Stimulated activated CD8-positive, alpha-beta memory T cell treated with anti-CD3 and anti-CD28 coated beads, Interleukin-7, amount 100 ng/mL, for 1 hour (primary cell): ENCODE data around the gene ZNF768.
"Not testable (repeated sequence)": the region's sequence is repeated elsewhere in the genome, so short reads cannot be mapped to it uniquely, and the experiment has no call there.

Experiments
- DNase-seq, 2 donors: peaks; one replicate each; pipeline ENCODE4 v3.0.0-alpha.2; 2020; ENCODE audit warnings: low read depth in 2 of 2

ZNF768 gene

DNA sequence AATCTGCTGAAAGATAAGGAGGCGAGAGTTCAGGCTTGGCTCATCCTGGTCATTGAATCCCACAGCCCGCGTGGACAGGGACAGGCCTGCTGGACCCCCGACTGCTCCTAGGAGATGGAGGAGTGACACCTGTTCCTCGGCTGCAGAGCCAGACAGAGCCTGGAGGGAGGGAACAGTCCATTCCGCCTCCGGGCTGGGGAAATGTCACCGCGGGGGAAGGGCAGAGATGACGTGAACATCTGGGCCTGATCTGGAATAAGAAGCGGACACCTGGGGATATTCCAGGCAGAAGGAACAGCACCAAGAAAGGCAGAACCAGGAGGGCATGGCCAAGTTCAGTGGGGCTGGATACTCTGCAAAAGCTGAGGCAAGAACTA is 6.8 kb upstream of the ZNF768 start:
- no peak for DNase-seq

DNA sequence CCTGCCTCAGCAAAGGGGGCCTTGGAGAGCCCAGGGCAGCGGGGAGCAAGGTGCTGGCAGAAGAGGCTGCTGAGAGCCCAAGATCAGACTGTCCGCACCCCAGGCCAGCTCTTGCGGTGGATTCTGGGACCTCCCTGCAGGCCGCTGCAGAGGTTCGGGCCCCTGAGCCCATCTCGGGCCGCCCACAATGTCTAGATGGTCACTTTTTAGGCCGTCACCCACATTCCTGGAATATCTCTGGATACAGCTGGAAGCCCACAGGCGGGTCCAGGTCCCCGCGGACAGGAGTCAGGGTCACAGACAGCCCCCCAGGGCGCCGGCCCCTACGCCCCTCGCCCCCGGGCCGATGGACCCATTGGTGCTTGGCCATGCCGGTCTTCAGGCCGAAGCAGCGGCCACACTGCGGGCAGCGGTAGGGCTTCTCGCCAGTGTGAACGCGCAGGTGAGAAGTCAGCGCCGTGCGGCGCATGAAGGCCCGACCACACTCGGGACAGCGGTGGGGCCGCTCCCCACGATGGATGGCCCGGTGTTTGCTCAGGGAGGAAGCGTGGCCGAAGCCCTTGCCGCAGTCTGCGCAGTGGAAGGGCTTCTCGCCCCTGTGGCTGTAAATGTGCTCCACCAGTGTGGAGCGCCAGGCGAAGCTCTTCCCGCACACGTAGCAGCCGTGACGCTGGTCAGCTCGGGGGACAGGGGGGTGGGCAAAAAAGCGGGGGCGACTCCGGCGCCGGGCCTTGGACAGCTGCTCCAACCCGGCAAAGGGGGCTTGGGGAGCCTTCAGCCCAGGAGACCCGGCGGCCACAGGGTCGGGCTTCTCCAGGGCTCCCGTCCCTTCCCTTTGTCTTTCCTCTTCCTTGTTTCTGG is 6.1 kb upstream of the ZNF768 start:
- DNase-seq, result no peak

DNA sequence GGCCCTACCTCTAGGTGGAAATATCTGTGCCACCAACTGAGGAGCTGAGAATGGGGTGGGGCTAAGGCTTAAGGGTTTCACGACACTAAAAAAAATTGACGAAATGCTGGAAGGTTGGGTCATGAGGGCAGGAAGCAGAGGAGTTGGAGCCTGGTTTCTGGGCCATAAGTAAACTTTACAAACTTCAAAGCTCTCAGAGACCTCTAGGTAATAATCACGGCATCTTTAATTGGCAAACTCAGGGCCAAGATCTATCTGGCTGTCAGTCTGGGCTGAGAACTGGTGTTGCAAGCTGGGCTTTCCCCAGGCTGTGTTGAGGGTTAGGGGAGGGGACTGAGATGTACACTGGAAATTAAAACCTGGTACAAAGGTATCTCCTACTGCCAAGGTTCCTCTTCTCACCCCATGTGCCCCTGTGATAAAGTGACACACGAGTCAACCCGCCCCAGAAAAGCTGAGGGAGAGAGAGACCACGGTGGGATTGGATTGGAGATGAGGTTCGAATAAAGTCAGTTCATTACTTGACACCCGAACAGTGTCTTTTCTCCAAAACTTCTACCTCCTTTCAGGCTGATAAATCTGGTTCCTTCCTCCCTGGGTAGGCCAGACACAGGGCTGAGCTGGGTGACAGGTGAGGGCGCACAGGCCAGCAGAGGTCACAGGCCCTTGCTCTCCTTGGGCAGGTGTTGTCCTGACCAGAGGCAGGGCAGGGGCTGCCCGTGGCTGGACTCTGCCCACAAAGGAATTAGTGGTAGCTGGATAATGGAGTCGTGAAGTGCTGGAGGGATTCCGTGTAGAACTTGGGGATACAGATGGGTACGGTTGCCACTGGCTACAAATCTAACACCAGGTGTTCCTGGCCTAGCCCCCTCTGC is 4.0 kb upstream of the ZNF768 start:
- no peak for DNase-seq

DNA sequence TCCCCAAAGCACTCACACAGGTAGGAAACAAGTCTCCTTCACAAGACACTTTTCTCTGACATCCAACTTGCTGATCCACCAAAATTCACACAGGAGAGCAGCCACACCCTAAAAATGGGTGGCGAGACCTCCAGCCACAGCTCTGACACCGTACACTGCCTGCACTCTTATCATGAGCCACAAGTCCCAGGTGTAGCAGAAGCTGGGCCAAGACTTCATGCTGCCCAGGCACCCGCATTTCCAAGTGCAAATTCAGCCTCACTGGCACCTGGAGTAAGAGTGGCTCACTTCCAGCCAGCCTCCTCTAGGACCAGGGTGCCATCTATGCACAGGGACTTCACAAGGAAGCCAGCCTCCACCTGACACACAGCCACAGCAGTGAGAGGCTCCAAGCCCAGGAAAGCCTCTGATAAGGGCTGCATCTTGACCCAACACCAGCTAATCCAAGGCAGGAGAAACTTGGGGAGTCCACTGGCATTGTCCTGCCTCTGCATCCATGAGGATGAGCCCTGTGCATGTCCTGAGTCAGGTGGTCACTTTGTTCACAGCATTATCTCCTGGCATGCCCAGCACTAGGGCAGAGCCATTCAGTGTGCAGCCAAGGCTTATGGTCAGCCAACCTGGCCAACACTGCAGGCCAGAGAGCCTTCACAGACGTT is 2.6 kb upstream of the ZNF768 start:
- no peak for DNase-seq

GRCh38 chr16:30527635-30528178 is 1.3 kb upstream of the ZNF768 start:
- DNase-seq, result no peak

DNA sequence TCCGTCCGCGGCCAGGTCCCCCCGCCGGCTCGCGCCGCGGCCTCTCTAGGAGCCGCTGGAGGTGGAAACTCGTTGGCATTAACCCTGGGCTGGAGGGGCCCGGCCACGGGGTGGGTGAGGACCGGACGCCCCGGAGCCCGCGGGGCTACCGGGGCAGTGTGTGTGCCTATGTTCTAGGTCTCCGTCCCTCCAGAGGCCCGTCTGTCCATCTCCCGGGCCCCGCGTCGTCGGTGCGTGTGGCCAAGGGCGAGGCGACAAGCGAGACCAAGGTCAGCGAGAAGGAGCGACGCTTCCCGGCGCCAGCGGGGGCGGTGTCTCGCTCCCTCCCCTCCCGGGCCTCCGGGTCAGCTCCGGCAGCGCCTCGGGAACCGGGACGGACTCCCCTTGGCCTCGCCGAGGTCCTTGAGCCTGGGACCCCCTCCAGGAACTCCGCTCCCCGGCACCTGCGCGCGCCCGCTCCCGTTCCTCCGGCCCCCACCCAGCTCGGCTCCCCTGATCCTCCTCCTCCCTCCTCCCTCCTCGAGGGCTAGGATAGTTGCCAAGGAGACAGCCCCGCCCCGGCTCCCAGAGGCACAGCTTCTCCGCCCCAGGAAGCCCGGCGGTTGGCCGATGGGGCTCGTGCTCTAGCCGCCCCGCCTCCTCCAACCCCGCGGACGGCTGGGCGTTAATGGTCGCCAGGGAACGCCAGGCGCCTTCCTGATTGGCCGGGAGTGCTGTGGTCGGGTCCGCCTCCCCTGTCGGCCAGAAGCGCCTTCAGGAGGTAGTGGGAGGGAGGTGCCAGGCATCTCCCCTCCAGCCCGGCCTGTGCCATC is 663 bp upstream of the ZNF768 start:
- DNase-seq, result peak; percentile 75 to 79

DNA sequence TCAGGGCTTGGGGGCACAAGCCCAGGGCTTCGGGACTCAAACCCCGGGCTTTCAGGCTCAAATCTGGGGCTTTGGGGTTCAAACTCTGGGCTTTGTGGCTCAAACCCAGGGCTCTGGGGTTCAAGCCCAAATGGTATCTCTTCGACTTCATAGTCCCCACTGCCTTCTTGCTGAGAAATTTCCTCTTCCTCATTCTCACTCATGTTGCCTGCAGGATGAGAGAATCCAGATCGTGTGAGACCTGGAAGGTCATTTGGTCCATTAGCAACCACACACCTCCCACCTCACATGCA is 576 bp downstream of the ZNF768 start:
- no peak for DNase-seq

DNA sequence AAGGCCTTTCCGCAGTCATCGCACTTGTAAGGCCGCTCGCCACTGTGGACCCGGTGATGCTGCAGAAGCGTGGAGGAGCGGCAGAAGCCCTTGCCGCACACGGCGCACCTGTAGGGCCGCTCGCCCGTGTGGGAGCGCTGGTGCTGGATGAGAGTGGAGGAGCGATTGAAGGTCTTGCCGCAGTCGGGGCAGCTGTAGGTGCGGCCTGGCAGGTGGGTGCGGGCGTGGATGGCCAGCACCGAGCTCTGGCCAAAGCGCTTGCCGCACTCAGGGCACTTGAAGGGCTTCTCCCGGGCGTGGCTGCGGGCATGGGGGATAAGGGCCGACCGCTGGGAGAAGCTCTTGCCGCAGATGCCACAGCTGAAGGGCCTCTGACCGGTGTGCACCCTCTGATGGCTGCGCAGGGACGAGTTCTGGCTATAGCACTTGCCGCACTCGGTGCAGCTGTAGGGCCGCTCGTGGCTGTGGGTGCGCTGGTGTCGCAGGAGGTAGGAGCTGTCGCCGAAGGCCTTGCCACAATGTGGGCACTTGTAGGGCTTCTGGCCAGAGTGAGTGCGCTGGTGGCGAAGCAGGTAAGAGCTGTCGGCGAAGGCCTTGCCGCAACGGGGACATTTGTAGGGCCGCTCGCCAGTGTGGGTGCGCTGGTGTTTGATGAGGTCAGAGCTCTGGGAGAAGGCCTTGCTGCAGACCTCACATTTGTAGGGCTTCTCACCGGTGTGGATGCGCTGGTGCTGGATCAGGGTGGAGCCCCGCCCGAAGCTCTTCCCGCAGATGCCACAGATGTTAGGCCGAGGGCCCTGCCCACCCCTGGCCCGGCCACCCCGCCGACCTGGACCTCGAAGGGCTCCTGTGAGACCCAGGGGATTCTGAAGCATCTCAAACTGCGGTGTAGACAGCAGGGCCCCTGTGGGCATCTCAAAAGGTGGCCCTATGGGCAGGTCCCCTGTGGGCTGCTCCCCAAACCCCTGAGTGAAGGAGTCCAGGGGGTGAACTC is 1.5 kb downstream of the ZNF768 start:
- no peak for DNase-seq

DNA sequence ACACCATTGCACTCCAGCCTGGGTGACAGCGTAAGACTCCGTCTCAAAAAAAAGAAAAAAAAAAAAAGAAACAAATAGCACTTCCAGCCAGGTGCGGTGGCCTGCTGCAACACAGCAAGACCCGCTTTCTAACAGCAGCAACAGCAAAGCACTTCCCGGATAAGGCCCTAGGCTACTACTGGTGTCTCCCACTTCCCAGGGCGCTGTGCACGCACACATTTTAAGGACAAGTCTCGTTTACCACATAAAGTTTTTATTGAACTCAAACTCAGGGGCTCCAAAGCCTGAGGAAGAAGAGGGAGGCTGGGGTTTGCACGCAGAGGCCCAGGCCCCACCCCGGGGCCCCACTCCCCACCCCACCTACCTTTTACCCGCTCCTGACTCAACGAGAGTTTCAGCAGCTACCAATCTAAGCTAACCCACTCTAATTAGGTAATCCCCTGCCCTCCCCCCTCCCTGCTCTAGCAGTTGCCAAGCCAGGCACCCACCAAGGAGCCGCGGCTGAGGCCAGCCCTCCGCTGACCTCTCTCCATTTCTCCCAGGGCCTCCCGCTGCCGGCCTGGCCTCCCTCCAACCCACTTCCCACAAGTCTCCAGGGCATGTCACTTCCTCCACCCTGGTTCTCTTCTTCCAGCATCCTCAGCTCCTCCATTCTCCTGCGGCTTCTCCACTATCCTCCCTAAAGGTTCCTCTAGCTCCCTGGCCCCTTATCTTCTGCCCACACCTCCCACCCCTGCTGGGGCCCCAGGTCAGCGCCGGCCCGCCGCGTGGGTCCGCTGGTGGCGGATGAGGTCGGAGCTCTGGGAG is 2.4 kb downstream of the ZNF768 start:
- no peak for DNase-seq

GRCh38 chr16:30522702-30523463 is 3.5 kb downstream of the ZNF768 start:
- DNase-seq, result not testable (repeated sequence)

- no peak for DNase-seq
These were observed 4.3 kb downstream of the ZNF768 start for GRCh38 chr16:30521873-30522641.

- DNase-seq, result no peak
These were observed 4.9 kb downstream of the ZNF768 start for GRCh38 chr16:30521476-30521872.

- DNase-seq, result no peak
These were observed 7.0 kb downstream of the ZNF768 start for GRCh38 chr16:30519120-30520049.

- no peak for DNase-seq
These were observed 7.8 kb downstream of the ZNF768 start for GRCh38 chr16:30518552-30518951.

DNA sequence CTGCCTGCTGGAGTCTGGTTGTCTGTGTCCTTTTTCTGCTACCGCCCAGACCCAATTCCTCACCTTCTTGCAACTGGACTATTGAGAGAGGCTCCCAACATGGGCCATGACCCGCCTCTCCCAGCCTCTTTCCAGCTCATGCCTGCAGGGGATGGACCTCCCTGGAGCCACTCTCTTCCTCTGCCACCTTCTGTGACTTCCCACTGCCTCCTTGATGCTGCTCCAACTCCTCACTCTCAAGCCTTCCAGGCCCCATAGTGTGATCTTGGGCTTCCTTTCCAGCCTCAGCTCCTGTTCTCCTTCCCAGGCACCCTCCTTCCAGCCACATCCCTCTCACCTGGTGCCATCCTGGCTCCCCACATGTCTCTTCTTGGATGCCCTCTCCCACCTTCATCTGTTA is 11.1 kb downstream of the ZNF768 start:
- no peak for DNase-seq

DNA sequence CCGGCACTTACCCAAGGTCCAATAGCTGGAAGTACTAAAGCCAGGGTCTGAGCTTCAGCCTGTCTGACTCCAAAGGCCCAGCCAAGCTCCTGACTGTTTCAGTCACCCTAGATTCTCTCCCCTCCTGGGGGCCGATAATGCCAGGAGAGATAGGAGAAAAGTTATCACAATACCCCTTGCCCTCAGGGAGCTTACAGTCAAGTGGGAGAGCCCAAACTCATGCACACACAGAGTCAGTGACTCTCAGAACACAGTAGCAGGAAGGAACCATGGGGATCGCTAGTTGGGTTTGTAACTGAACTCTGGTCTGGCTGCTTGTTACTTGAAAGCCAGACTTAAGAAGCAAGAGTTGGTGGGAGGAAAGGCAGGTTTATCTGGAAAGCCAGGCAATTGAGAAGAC is 14.9 kb downstream of the ZNF768 start:
- no peak for DNase-seq
